HG03103 (cell line): Measurements from ENCODE around the gene DDX25.

Experiments used
- ATAC-seq: cut with Tn5 transposase; IDR thresholded peaks from one replicate; pipeline ENCODE4 v1.9.1; 2021; ENCODE audit warnings: low read depth; ENCODE audit not compliant: unreplicated experiment

Gene DDX25

DNA sequence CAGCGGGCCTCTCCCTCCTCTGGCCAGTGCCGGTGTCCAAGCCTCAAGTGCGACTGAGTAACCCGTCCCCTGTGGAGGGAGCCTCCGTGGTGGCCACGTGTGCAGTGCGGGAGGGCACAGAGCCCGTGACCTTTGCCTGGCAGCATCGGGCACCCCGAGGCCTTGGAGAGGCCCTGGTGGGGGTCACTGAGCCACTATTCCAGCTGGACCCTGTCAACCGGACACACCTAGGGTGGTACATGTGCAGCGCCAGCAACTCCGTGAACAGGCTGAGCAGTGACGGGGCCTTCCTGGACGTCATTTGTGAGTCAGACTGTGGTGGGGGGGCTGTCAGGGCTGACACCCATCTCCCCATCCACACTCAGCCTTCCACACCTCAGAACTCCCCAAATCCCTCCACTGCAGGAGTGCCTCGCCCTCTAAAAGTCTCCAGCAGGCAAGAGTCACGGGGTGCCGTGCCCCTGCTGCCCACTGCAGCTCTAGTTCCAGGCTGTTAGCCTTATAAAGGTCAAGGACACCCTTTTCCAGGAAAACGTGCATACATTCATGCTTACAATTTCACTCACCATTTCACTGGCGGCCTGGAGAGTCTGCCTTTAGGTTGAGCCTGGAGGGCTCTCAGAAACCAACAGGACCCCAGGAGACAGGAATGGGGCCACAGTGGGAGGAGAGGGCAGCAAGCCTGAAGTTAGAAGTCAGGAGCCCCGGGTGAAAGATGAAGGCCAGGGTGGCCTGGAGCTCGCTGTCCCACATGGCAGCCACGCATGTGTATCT, 44.2 kb downstream of the DDX25 start:
- ATAC-seq, result no peak

DNA sequence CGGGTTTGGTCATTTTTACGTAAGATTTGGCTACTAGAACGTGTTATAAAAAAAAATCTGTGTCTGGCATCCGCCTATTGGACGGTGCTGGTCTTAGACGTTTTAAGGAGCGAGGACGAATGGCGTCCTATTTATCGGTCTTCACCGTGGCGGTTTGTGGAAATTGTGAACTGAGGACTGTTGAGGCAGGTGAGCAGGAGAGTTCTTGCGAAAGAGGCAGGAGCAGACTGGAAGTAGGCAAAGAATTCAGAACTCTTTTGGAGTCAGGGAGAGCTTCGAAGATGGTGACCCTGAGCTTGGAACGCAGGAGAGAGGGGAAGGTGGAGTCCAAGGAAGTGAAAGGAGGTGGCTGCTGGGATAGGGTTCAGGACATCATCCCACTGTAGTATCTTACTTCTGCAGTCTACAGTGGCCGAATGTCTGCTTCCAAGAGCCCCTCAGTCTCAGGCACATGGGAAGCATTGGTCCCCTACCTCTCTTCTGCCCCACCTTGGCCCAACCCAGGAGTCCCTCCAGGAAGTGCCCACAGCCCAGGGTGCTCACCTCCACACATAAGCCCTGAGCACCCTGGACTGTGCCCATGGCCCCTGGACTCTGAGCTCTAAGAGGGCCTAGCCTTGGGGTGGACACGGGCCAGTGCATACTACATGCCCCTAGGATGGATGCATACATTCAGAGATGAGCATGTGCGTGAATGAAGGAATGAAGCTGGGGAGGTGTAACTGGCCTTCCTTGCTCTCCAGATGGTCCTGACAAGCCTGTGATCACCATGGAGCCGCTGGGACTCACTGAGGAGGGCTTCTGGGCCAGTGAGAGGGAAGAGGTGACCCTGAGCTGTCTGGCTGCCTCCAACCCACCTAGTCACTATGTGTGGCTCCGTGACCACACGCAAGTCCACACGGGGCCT, 45.2 kb downstream of the DDX25 start:
- no peak for ATAC-seq

DNA sequence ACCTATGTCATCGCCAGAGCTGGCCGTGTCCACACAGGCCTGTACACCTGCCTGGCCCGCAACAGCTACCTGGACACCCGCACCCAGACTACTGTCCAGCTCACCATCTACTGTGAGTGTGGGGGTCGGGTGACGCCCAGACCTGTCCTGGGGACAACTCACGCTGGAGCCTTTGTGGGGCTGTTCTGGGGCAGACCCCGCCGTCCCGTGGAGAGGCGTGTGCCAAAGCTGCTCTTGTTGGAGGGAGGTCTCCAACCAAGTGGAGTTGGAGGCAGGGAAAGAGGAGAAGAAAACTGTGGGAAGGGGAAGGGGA, 45.8 kb downstream of the DDX25 start:
- ATAC-seq, result no peak

DNA sequence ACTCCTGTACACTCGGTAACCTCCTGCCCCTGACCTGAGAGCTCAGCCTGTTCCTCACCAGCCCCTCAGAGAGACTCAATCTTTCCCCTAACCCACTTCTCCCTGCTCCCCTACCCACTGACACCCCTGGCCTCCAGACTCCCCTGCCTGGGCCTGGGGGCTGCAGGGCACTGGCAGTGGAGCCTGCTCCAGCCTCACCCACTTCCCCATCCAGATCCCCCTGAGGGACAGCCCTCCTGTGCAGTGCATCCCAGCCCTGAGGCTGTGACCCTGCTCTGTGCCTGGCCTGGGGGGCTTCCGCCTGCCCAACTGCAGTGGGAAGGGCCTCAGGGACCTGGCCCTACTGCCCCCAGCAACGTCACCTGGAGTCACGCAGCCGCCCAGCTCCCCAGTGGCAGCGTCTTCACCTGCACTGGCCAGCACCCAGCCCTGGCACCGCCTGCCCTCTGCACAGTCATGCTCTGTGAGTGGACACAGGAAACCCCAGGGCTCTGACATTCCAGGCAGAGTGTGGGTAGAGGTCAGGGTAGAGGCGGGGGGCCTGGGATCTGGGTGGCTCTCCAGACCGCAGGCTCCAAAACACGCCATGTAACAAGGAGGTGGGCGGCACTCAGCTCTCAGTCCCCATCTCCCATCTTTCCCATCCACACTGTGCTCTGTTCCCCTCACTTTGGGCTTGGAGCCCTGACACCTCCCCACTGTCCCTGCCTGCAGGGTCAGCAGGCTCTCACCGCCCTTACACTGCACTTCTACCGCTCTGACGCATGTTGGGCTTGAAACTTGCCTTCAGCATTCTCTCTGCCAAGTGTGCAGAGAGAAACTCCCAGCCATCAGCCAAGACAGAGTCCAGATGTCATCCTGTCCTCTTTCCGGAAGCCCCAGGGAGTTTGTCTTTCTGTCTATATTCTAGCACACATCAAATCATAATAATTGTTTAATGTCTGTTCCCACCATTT, 46.7 kb downstream of the DDX25 start:
- no peak for ATAC-seq

DNA sequence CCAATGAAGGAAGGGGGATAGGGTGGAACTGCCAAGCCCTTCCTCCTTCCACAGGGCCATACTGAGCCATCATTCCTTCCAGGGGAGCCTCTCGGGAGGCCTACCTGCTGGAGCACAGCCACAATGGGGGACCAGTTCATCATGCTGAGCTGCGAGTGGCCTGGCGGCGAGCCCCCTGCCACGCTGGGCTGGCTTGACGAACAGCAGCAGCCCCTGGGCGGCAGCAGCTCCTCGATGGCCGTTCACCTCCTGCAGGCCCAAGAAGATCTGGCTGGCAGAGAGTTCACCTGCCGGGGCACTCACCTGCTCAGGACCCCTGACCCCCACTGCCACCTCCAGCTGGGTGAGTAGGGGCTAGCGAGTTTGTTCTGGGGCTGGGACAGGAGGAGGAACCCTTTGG, 47.4 kb downstream of the DDX25 start:
- ATAC-seq, result no peak

- ATAC-seq, result no peak
Measured at GRCh38 chr11:125952559-125952958, 48.3 kb downstream of the DDX25 start.

GRCh38 chr11:125952973-125953372, 48.7 kb downstream of the DDX25 start:
- no peak for ATAC-seq

GRCh38 chr11:125953401-125953935, 49.2 kb downstream of the DDX25 start:
- ATAC-seq, result no peak

DNA sequence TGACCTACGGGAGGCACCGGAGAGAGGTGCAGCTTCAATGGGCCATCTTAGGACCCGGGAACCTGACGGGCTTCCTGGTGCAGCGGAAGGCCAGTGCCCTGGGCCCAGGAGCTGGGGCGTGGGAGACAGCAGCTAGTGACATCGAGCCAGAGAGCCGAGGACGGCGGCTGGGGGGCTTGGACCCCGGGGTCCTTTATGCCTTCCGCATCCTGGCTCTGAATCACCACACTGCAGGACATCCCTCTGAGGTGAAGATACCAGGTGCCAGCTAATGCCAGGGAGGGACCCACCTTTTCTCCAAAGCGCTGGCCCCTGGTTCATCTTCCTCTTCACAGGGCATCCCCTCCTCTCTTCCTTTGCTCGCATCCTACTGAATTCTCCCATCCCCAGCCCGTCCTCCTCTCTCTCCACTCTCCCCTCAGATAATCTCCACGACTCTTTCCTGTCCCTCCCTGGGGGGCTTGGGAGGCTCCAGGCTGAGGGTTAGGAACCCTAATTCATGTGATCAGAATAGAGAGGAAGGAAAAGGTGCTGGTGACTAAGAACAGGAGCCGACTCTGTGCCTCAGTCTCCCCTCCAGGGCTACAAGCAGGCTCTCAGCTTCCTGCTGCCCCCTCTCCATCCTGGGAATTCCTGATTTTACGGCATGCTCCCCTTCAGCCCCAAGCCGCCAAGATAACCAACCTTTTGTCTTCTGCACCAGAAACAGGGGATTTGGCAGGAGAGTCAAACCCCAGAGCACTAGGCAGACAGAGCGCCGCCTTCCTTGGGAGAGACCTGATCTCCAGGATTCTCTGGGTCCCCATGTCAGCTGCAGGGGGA, 50.0 kb downstream of the DDX25 start:
- no peak for ATAC-seq

DNA sequence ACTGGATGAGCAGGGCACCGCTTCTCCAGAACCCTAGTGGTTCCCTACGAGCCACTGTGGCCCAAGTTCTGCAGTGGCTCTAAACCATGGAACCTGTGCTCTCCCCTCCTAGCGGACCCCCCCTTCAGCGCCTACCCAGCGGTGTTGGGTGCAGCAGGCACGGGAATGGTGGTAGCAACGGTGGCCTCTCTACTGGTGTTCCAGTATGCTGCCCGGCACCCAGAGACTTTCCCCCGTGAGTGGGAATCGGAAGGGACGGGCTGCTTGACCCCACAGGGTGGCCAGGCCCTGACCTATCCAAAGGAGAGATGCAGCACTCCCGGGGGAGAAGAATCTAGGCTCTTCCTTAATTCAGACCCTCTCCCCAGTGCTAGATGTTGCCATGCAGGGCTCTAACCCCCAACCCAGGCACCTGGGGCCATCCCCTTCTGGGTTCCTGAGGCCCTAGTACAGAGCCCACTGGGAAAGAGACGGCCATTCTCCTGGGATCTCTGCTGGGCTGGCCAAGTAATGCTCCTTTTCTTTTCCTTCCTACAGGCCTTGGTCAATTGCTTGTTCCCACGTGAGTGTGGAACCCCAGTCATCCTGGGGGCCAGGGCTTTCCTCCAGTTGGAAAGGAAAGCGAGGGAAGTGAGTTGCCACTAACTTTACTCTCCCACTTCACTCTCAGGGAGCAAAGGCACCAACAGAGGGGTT, 50.8 kb downstream of the DDX25 start:
- no peak for ATAC-seq

DNA sequence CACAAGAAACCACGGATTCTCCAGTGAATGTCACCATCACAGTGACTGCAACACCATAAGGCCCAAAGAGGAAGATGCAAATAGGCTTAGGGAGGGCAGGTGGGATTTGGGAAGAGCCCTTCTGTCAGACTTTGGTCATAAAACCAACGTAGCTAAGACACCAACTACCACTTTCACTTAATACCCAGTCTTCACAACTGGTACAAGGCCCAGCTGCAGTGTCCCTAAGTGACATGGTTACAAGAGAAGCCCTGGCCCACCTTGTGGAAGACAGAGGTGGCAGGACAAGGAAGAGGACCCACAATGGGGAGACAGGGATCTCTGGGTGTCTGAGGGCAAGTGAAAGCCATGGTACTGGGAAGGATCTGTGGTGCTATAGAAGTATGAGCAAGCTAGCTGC, 51.5 kb downstream of the DDX25 start:
- ATAC-seq, result no peak

GRCh38 chr11:125956391-125957134, 52.3 kb downstream of the DDX25 start:
- ATAC-seq, result no peak

GRCh38 chr11:125957618-125958332, 53.5 kb downstream of the DDX25 start:
- ATAC-seq, result no peak

- no peak for ATAC-seq
Measured at GRCh38 chr11:125958872-125959400, 54.6 kb downstream of the DDX25 start.

- ATAC-seq, result no peak
Measured at GRCh38 chr11:125959511-125959910, 55.2 kb downstream of the DDX25 start.

- no peak for ATAC-seq
Measured at GRCh38 chr11:125959931-125960330, 55.6 kb downstream of the DDX25 start.

DNA sequence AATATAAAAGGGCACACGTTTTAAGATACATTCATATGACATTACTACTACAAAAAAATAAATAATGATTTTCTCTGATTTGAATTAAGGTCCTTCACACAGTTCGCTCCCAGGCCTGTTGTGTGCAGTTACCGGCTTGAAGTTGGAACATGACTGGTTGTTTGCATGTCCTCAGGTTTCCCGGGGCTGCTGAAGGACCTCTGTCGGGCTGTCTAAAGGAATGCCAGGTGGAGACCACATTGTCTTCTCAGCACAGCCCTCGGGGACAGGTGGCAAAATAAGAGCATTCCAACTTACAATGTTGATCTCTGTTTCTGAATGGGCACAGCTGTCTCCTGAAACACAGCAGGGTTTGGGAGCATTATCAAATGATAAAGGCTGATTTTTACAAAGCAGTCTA, 56.5 kb downstream of the DDX25 start:
- ATAC-seq, result no peak

DNA sequence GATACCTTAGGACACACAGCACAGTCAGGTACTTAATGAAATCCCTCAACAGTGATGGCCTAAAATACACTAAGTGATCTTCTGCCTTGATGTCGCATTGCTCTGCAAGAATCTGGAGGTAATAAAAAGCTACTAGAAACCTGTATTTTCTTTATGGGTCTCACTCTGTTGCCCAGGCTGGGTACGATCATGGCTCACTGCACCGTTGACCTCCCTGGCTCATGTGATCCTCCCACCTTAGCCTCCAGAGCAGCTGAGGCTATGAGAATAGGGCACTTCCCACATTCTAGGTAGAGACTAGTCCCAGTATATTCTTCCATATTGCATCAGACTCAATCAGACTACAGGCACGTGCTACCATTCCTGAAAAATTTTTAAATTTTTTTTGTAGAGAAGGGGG, 63.2 kb downstream of the DDX25 start:
- no peak for ATAC-seq
